Psoas muscle (tissue), 8 donors: ENCODE results near the gene IER5L. TPM values are rescaled to one million over a fixed set of nuclear protein-coding genes. Genes with fewer than 3 reads are reported as not detected.

Experiments
- ATAC-seq, 4 donors: fragments of 200-7000 bp; cut with Tn5 transposase; one replicate each; pipeline ENCODE4 v1.9.1; 2020; ENCODE audit warnings: moderate library complexity in 3 of 4, mild to moderate bottlenecking in 2 of 4
- DNase-seq, 2 donors: peaks; one replicate each; pipeline ENCODE4 v3.0.0-alpha.2; 2020
- H3K27ac ChIP-seq: fragments of 200-600 bp; one replicate; pipeline ENCODE4 v1.8.0; 2022
- H3K27me3 ChIP-seq, 3 donors: fragments of 200-600 bp in 1 of 3; one replicate each; pipeline versions ENCODE4 v1.6.1 to v1.8.0; 2013 to 2022; ENCODE audit warnings: low read length in 2 of 3, mild to moderate bottlenecking in 2 of 3, moderate library complexity in 1 of 3; ENCODE audit not compliant: insufficient read depth in 3 of 3
- H3K36me3 ChIP-seq, 2 donors: fragments of 200-600 bp in 1 of 2; one replicate each; pipeline versions ENCODE4 v1.6.1 to v1.8.0; 2013 to 2022; ENCODE audit warnings: low read depth in 1 of 2, mild to moderate bottlenecking in 1 of 2, moderate library complexity in 1 of 2; ENCODE audit not compliant: insufficient read depth in 1 of 2
- H3K4me1 ChIP-seq: fragments of 200-600 bp; one replicate; pipeline ENCODE4 v1.8.0; 2022
- H3K4me3 ChIP-seq: fragments of 200-600 bp; one replicate; pipeline ENCODE4 v1.8.0; 2022; ENCODE audit warnings: mild to moderate bottlenecking
- H3K9me3 ChIP-seq: fragments of 200-600 bp; one replicate; pipeline ENCODE4 v1.8.0; 2022
- WGBS, 3 donors: extraction: QIAGEN DNeasy Blood & Tissue Kit; methylation state at CpG; one replicate each; pipeline versions ENCODE4 v1.1.6 to v1.1.7; 2013; 5-methylcytosine and 5-hydroxymethylcytosine counted together
- intact Hi-C, 2 donors: fragments of 100-400 bp; cut with DNase I; formaldehyde crosslinking; loops; one replicate each; pipeline versions ENCODE4 v1.11.0 to v1.14.2; 2022
- polyA plus RNA-seq, 3 donors: library from polyadenylated mRNA; stranded (reverse); fragments of 200-250 nt; gene quantifications; one replicate each; pipeline ENCODE4 v1.2.3, GENCODE V29; 2013
- total RNA-seq, 4 donors: library from RNA; stranded (reverse); fragmentation: NEBNext Ultra II Directional in 2 of 4; extraction: Animal tissue kit (Norgen Biotek cat#: 25700) in 2 of 4; gene quantifications; one replicate each; pipeline versions ENCODE4 v1.2.1 to v1.2.4, GENCODE V29; 2021 to 2023
- TF ChIP-seq, protein P1 (sequence below): fragments of 200-600 bp; IDR thresholded peaks from one replicate; pipeline ENCODE4 v1.8.0; 2022; ENCODE audit warnings: antibody characterized with exemption
- donor health status: healthy with polysubstance abuse.
- donor health status: DM: no; HTN: no; CAD: no; lungs with moderate emphysema.
- donor health status: Bipolar disorder and iron deficiency.
- donor health status: healthy.
- donor health status: DM: yes; HTN: yes; CAD: no.
- donor health status: DM: no; HTN: no; CAD: no.
- donor health status: DM: no; HTN: no; CAD: no.
- donor health status: DM: yes; HTN: yes; CAD: no.

IER5L gene
- total and polyA plus RNA-seq, 7 donors, result 1.4 to 8.3 (median 3.0) TPM

DNA sequence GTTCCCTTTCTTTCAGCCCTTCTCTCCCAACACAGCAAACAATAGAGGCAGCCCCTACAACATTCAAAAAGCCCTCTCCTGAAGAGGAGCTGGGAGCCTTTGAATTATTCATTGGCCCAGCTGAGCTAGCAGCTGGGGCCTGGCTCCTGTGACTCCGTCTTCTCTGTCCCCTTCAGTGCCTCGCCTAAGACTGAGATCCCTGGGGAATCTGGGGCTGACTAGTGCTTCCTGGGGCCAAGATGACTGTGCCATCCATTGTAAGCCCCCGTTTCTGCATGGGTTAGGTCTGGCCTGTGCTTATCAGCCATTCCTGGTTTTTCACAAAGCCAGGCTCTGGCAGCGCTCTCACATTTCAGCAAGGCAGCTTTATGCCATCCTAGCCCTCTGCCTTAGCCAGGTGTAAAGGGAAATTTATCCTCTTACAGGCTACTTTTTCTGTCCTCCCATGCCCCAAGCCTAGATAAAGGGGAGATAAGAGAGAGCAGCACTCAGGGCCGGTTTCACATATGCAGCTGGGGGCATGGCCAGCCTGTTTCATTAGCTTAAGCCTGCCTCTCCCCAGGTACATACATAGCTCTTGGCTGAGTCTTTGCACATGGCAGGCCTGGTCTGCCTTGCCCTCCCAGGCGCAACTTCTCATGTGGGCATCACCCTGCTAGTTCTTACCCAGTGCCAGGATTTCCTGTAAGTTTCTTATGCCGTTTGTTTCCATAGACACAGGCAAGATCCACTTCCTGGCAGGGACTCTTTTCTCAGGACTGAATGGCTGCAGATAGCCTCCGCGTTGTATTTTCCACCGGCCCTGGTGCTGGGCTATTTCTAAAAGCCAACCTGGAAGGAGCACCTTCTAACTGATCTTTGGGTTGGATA lies 51.1 kb downstream of the IER5L start:
- ATAC-seq (no peak), DNase-seq (no peak)
- TF ChIP-seq, protein P1, sequence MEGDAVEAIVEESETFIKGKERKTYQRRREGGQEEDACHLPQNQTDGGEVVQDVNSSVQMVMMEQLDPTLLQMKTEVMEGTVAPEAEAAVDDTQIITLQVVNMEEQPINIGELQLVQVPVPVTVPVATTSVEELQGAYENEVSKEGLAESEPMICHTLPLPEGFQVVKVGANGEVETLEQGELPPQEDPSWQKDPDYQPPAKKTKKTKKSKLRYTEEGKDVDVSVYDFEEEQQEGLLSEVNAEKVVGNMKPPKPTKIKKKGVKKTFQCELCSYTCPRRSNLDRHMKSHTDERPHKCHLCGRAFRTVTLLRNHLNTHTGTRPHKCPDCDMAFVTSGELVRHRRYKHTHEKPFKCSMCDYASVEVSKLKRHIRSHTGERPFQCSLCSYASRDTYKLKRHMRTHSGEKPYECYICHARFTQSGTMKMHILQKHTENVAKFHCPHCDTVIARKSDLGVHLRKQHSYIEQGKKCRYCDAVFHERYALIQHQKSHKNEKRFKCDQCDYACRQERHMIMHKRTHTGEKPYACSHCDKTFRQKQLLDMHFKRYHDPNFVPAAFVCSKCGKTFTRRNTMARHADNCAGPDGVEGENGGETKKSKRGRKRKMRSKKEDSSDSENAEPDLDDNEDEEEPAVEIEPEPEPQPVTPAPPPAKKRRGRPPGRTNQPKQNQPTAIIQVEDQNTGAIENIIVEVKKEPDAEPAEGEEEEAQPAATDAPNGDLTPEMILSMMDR, result no peak
- intact Hi-C loops, result no loop called here
- no peaks in the 10 kb centered on the region for H3K9me3 ChIP-seq
- H3K4me1 ChIP-seq, result peaks cover 11% of the 10 kb centered on the region
- no peaks in the 10 kb centered on the region for H3K27me3 ChIP-seq
- no peak overlapping the region for H3K4me3 ChIP-seq
- WGBS, 3 donors, result 52 to 72% (median 70%) methylated on average over 10 of the region's 10 CpGs
- peak overlapping the region; percentile 3 for H3K27ac ChIP-seq
- H3K36me3 ChIP-seq, result peaks cover 0 to 79% of the 10 kb centered on the region in 2 donors

Other genes with a start within 250 kb of the IER5L start
- gene DOLK, start 230.7 kb downstream of the IER5L start, total RNA-seq, result 1 to 10 TPM; 4.5 to 9.0 (median 6.5) TPM
- 10 to 100 TPM in 2 of 3 donors, 1 to 10 TPM in 1; 6.2 to 14.0 (median 12.2) TPM for gene DOLK, start 230.7 kb downstream of the IER5L start, polyA plus RNA-seq
- gene NUP188, start 230.6 kb downstream of the IER5L start, total RNA-seq, result 10 to 100 TPM; 17.2 to 25.9 (median 25.4) TPM
- gene NUP188, start 230.6 kb downstream of the IER5L start, polyA plus RNA-seq, result 10 to 100 TPM in 2 of 3 donors, 1 to 10 TPM in 1; 9.8 to 28.1 (median 18.6) TPM
- gene SH3GLB2, start 149.9 kb downstream of the IER5L start, total RNA-seq, result 10 to 100 TPM; 33.8 to 56.8 (median 45.1) TPM
- 10 to 100 TPM; 22.2 to 33.5 (median 28.0) TPM for gene SH3GLB2, start 149.9 kb downstream of the IER5L start, polyA plus RNA-seq
- gene MIGA2, start 141.6 kb downstream of the IER5L start, total RNA-seq, result 10 to 100 TPM in 3 of 4 donors, 1 to 10 TPM in 1; 8.4 to 17.8 (median 14.8) TPM
- gene MIGA2, start 141.6 kb downstream of the IER5L start, polyA plus RNA-seq, result 10 to 100 TPM; 12.7 to 18.1 (median 13.7) TPM
- 1 to 10 TPM; 2.1 to 4.7 (median 4.2) TPM for gene DOLPP1, start 97.2 kb downstream of the IER5L start, total RNA-seq
- gene DOLPP1, start 97.2 kb downstream of the IER5L start, polyA plus RNA-seq, result 1 to 10 TPM; 2.3 to 5.2 (median 4.7) TPM
- gene CRAT, start 67.5 kb downstream of the IER5L start, total RNA-seq, result 100 to 1,000 TPM; 123 to 229 (median 164) TPM
- 100 to 1,000 TPM in 2 of 3 donors, 10 to 100 TPM in 1; 88.7 to 106 (median 100) TPM for gene CRAT, start 67.5 kb downstream of the IER5L start, polyA plus RNA-seq
- 100 to 1,000 TPM in 2 of 4 donors, 10 to 100 TPM in 2; 95.1 to 110 (median 102) TPM for gene PTPA, start 66.8 kb downstream of the IER5L start, total RNA-seq
- gene PTPA, start 66.8 kb downstream of the IER5L start, polyA plus RNA-seq, result 100 to 1,000 TPM in 1 of 3 donors, 10 to 100 TPM in 2; 54.1 to 109 (median 83.1) TPM